ENCODE results near the gene STX2. TPM values are rescaled to one million over a fixed set of nuclear protein-coding genes. Genes with fewer than 3 reads are reported as not detected.

STX2 gene
- total and polyA plus RNA-seq, 3 experiments from 2014 or later, result 10.7 to 23.0 (median 22.1) TPM

DNA sequence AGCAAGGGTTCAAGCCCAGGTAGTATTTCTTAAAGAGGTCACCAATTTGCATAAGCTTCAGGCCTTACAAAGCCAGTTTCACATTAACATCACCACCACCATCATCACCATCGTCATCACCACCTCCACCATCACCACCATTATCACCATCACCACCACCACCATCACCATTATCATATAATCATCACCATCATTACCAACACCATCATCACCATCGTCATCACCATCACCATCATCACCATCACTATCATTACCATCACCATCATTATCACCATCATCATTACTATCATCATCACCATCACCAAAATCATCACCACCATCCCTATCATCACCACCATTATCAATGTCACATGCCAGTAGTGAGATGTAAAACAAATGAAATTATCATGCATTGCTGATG lies 72.6 kb downstream of the STX2 start:
- peaks cover 5% of the 10 kb centered on the region for H3K4me1 ChIP-seq (ENCODE audit: insufficient read depth, low read length)
- H3K27ac ChIP-seq (ENCODE audit: low read depth, low read length), result no peak overlapping the region
- no peak overlapping the region for H3K4me3 ChIP-seq (ENCODE audit: low read length)
- Mint-ChIP-seq H3K27me3 (peaks cover 0 to 11% of the 10 kb centered on the region in 2 donors), H3K36me3 (no peaks in the 10 kb centered on the region), H3K4me1 (peaks cover 0 to 7% (median 6%) of the 10 kb centered on the region in 3 donors), H3K9me3 (no peaks in the 10 kb centered on the region), H3K4me3 (no peak overlapping the region), H3K27ac (no peak overlapping the region)
- DNase-seq, result no peak
- ChIA-PET POLR2A (no interaction called here), CTCF (no interaction called here)
- no peaks in the 10 kb centered on the region for H3K27me3 ChIP-seq (ENCODE audit: insufficient read depth, low read length, poor library complexity, severe bottlenecking)
- H3K36me3 ChIP-seq (ENCODE audit: insufficient read depth, low read length), result no peaks in the 10 kb centered on the region
- H3K9me3 ChIP-seq (ENCODE audit: low read length), result no peaks in the 10 kb centered on the region

DNA sequence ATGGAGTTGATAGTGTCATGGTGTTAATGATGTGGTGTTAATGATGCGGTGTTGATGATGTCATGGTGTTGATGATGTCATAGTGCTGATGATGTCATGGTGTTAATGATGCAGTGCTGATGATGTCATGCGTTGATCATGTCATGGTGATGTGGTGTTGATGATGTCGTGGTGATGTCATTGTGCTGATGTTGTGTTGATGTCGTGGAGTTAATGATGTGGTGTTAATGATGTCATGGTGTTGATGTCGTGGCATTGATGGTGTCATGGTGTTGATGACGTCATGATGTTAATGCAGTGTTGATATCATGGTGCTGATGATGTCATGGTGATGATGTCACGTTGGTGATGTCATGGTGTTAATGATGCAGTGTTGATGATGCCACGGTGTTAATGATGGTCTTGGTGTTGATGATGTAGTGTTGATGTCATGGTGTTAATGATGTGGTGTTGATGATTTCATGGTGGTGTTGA lies 73.8 kb downstream of the STX2 start:
- Mint-ChIP-seq H3K27me3 (peaks cover 0 to 16% of the 10 kb centered on the region in 2 donors), H3K27ac (no peak overlapping the region), H3K4me3 (no peak overlapping the region), H3K4me1 (peaks cover 0 to 11% (median 6%) of the 10 kb centered on the region in 3 donors), H3K36me3 (no peaks in the 10 kb centered on the region), H3K9me3 (no peaks in the 10 kb centered on the region)
- CTCF ChIA-PET, result no interaction called here
- Histone ChIP-seq H3K9me3 (ENCODE audit: low read length) (no peaks in the 10 kb centered on the region), H3K4me1 (ENCODE audit: insufficient read depth, low read length) (peaks cover 7% of the 10 kb centered on the region), H3K4me3 (ENCODE audit: low read length) (no peak overlapping the region), H3K27me3 (ENCODE audit: insufficient read depth, low read length, poor library complexity, severe bottlenecking) (no peaks in the 10 kb centered on the region), H3K36me3 (ENCODE audit: insufficient read depth, low read length) (no peaks in the 10 kb centered on the region), H3K27ac (ENCODE audit: low read depth, low read length) (no peak overlapping the region)
- POLR2A ChIA-PET, result no interaction called here
- DNase-seq, result no peak

DNA sequence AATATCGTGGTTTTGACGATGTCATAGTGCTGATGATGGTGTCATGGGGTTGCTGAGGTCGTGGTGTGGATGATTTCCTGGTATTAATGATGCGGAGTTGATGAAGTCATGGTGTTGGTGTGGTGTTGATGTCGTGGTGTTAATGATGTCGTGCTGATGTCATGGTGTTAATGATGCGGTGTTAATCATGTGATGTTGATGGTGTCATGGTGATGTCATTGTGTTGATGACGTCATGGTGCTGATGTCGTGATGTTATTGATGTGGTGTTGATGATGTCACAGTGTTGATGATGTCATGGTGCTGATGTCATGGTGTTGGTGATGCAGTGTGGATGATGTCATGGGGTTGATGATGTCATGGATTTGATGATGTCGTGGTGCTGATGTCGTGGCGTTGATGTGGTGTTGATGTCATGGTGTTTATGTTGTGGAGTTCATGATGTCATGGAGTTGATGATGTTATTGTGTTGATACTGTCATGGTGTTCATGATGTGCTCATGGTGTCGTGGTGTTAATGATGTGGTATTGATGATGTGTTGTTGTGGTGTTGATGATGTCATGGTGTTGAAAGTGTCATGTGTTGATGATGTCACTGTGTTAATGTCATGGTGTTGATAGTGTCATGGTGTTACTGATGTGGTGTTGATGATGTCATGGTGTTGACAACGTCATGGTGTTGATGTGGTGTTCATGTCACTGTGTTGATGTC lies 74.4 kb downstream of the STX2 start:
- H3K27ac ChIP-seq (ENCODE audit: low read depth, low read length), result no peak overlapping the region
- H3K27me3 ChIP-seq (ENCODE audit: insufficient read depth, low read length, poor library complexity, severe bottlenecking), result no peaks in the 10 kb centered on the region
- H3K9me3 ChIP-seq (ENCODE audit: low read length), result no peaks in the 10 kb centered on the region
- H3K4me1 Mint-ChIP-seq, result peaks cover 0 to 11% (median 6%) of the 10 kb centered on the region in 3 donors
- H3K4me3 ChIP-seq (ENCODE audit: low read length), result no peak overlapping the region
- no peak overlapping the region for H3K4me3 Mint-ChIP-seq
- no peaks in the 10 kb centered on the region for H3K36me3 ChIP-seq (ENCODE audit: insufficient read depth, low read length)
- ChIA-PET CTCF (no interaction called here), POLR2A (no interaction called here)
- peaks cover 0 to 16% of the 10 kb centered on the region in 2 donors for H3K27me3 Mint-ChIP-seq
- no peaks in the 10 kb centered on the region for H3K9me3 Mint-ChIP-seq
- peak in 2 of 5 donors; percentile 10 to 71 for DNase-seq
- H3K36me3 Mint-ChIP-seq, result no peaks in the 10 kb centered on the region
- H3K4me1 ChIP-seq (ENCODE audit: insufficient read depth, low read length), result peaks cover 7% of the 10 kb centered on the region
- no peak overlapping the region for H3K27ac Mint-ChIP-seq

DNA sequence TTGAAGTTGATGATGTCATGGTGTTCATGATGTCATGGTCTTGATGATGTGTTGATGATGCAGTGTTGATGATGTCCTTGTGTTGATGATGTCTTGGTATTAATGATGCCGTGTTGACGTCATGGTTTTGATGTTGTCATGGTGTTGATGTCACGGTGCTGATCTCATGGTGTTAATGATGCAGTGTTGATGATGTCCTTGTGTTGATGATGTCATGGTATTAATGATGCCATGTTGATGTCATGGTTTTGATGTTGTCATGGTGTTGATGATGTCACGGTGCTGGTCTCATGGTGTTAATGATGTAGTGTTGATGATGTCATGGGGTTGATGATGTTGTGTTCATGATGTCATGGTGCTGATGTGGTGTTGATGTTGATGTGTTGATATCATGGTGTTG lies 75.0 kb downstream of the STX2 start:
- POLR2A ChIA-PET, result no interaction called here
- Histone ChIP-seq H3K4me3 (ENCODE audit: low read length) (no peak overlapping the region), H3K9me3 (ENCODE audit: low read length) (no peaks in the 10 kb centered on the region), H3K27me3 (ENCODE audit: insufficient read depth, low read length, poor library complexity, severe bottlenecking) (no peaks in the 10 kb centered on the region), H3K27ac (ENCODE audit: low read depth, low read length) (no peak overlapping the region), H3K36me3 (ENCODE audit: insufficient read depth, low read length) (no peaks in the 10 kb centered on the region), H3K4me1 (ENCODE audit: insufficient read depth, low read length) (peaks cover 7% of the 10 kb centered on the region)
- Mint-ChIP-seq H3K36me3 (no peaks in the 10 kb centered on the region), H3K9me3 (no peaks in the 10 kb centered on the region), H3K27ac (no peak overlapping the region), H3K27me3 (peaks cover 0 to 16% of the 10 kb centered on the region in 2 donors), H3K4me1 (peaks cover 0 to 11% (median 6%) of the 10 kb centered on the region in 3 donors), H3K4me3 (no peak overlapping the region)
- CTCF ChIA-PET, result interaction anchor here (1.1 kb wide), 1 partner anchor 54 kb away, joined by 3 read pairs; no protein-coding TSS in a partner anchor
- no peak for DNase-seq

DNA sequence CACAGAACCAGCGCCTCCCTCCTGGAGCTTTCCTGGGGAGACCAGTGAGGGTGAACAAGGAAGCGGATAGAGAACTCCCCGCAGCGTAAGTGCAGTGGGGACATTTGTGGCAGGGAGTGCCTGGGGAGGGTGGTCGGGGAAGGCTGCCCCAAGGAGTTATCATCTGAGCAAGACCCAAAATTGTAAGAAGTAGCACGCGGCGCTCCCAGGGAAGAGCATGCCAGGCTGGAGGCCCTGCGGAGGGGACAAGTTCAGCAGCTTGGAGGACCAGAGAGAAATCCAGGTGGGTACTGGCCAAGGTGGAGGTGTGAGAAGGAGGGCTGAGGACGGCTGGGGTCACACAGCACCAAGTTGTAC lies 76.8 kb downstream of the STX2 start:
- H3K36me3 Mint-ChIP-seq, result no peaks in the 10 kb centered on the region
- ChIA-PET CTCF (interaction anchor here (0.9 to 2.7 kb wide), 5 partner anchors 14 to 658 kb away, joined by 3 to 8 read pairs (median 7); no protein-coding TSS in a partner anchor), POLR2A (no interaction called here)
- no peak overlapping the region for H3K27ac ChIP-seq (ENCODE audit: low read depth, low read length)
- H3K36me3 ChIP-seq (ENCODE audit: insufficient read depth, low read length), result no peaks in the 10 kb centered on the region
- peaks cover 7% of the 10 kb centered on the region for H3K4me1 ChIP-seq (ENCODE audit: insufficient read depth, low read length)
- H3K27me3 ChIP-seq (ENCODE audit: insufficient read depth, low read length, poor library complexity, severe bottlenecking), result no peaks in the 10 kb centered on the region
- peaks cover 0 to 11% (median 6%) of the 10 kb centered on the region in 3 donors for H3K4me1 Mint-ChIP-seq
- H3K4me3 ChIP-seq (ENCODE audit: low read length), result no peak overlapping the region
- no peak for DNase-seq
- H3K27me3 Mint-ChIP-seq, result peaks cover 0 to 6% of the 10 kb centered on the region in 2 donors
- peak overlapping the region; percentile 29 to 82 (median 61) for H3K4me3 Mint-ChIP-seq
- H3K9me3 Mint-ChIP-seq, result no peaks in the 10 kb centered on the region
- H3K9me3 ChIP-seq (ENCODE audit: low read length), result no peaks in the 10 kb centered on the region
- H3K27ac Mint-ChIP-seq, result peak overlapping the region in 2 of 8 donors; percentile 5 to 21

DNA sequence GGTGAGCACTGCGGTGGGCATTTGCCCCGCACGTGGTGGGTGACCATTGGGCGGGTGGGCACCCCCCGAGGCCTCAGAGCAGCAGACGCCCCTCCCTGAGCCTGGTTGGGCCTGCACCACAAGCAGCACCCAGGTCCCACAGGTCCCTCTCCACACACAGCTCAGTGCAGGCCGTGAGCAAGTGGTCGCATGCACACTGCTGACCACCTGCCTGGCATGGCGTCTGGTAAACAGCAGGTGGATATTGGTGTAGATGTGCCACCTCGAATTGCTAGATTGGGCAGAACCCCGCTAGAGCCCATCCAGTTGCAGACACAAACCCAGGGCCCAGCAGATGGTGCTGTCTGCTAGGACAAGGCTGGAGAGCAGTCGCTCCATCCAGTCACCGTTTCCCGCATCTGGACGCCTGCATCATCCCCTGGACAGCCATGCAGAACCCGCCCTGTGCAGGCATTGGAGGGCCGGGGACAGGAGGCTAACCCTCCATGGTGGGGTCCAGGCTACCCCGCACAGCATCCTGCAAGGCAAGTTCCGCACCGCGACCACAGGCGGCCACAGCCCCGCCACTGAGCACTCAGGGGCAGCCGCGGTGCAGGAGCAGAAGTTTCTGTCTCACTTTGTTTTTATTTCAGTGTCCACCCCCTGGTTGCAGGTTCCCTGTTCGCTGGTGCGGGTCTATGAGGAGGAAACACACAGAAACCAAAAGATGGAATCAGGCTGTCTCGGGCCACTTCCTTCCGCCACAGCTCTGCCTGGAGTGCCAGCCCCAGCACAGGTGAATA lies 77.3 kb downstream of the STX2 start:
- H3K27ac Mint-ChIP-seq, result peak overlapping the region in 3 of 8 donors; percentile 5 to 21 (median 14)
- H3K4me1 Mint-ChIP-seq, result peaks cover 0 to 11% (median 6%) of the 10 kb centered on the region in 3 donors
- Histone ChIP-seq H3K9me3 (ENCODE audit: low read length) (no peaks in the 10 kb centered on the region), H3K36me3 (ENCODE audit: insufficient read depth, low read length) (no peaks in the 10 kb centered on the region), H3K27me3 (ENCODE audit: insufficient read depth, low read length, poor library complexity, severe bottlenecking) (no peaks in the 10 kb centered on the region), H3K27ac (ENCODE audit: low read depth, low read length) (no peak overlapping the region), H3K4me1 (ENCODE audit: insufficient read depth, low read length) (peaks cover 7% of the 10 kb centered on the region), H3K4me3 (ENCODE audit: low read length) (peak overlapping the region; percentile 42)
- H3K27me3 Mint-ChIP-seq, result peaks cover 0 to 4% of the 10 kb centered on the region in 2 donors
- H3K36me3 Mint-ChIP-seq, result no peaks in the 10 kb centered on the region
- peak; percentile 31 to 69 (median 40) for DNase-seq
- ChIA-PET POLR2A (no interaction called here), CTCF (interaction anchor here (0.9 to 2.7 kb wide), 5 partner anchors 14 to 657 kb away, joined by 3 to 8 read pairs (median 7); no protein-coding TSS in a partner anchor)
- peak overlapping the region; percentile 29 to 82 (median 61) for H3K4me3 Mint-ChIP-seq
- no peaks in the 10 kb centered on the region for H3K9me3 Mint-ChIP-seq

DNA sequence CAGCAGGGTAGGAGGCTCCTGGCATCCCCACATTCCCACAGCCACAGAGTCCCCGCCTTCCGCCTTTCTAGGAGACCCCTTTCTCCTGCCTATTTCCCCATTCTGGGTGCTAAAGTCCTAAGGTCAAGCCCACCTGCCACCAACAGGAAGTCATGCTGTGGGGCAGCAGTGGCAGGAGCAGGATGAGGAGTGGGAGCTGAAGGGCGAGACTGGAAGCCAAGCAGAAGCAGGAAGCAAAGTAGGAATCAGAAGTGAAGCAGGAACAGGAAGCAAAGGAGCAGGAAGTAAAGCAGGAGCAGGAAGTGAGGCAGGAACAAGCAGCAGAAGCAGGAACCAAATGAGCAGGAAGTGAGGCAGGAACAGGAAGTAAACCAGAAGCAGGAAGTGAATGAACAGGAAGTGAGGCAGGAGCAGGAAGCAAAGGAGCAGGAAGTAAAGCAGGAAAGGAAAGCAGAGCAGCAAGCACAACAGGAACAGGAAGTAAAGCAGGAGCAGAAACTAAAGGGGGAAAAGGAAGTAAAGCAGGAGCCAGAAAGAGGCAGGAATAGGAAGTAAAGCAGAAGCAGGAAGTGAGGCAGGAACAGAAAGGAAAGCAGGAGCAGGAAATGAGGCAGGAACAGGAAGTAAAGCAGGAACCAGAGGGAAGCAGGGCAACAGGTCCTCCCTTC lies 84.7 kb downstream of the STX2 start:
- H3K27me3 ChIP-seq (ENCODE audit: insufficient read depth, low read length, poor library complexity, severe bottlenecking), result no peaks in the 10 kb centered on the region
- ChIA-PET CTCF (no interaction called here), POLR2A (no interaction called here)
- H3K27me3 Mint-ChIP-seq, result peaks cover 0 to 3% of the 10 kb centered on the region in 2 donors
- H3K27ac ChIP-seq (ENCODE audit: low read depth, low read length), result peak overlapping the region; percentile 28
- H3K4me3 Mint-ChIP-seq, result peak overlapping the region in 6 of 7 donors; percentile 16 to 55 (median 40)
- H3K36me3 Mint-ChIP-seq, result peaks cover 0 to 6% (median 4%) of the 10 kb centered on the region in 3 donors
- peaks cover 9 to 18% (median 10%) of the 10 kb centered on the region in 3 donors for H3K4me1 Mint-ChIP-seq
- H3K9me3 ChIP-seq (ENCODE audit: low read length), result peaks cover 11% of the 10 kb centered on the region
- H3K4me3 ChIP-seq (ENCODE audit: low read length), result peak overlapping the region; percentile 42
- no peaks in the 10 kb centered on the region for H3K36me3 ChIP-seq (ENCODE audit: insufficient read depth, low read length)
- peaks cover 0 to 13% (median 9%) of the 10 kb centered on the region in 5 donors for H3K9me3 Mint-ChIP-seq
- peak overlapping the region; percentile 9 to 93 (median 89) for H3K27ac Mint-ChIP-seq
- DNase-seq, result peak in 1 of 5 donors; percentile 20
- peaks cover 9% of the 10 kb centered on the region for H3K4me1 ChIP-seq (ENCODE audit: insufficient read depth, low read length)

Measured in CD8-positive, alpha-beta memory T cell (primary cell).